Stimulated activated CD4-positive, alpha-beta T cell treated with anti-CD3 and anti-CD28 coated beads, Interleukin-4, amount 100 ng/mL, for 1 hour (primary cell): ENCODE data around the gene FBLN1.

Source experiments
- DNase-seq: peaks from one replicate; pipeline ENCODE4 v3.0.0-alpha.2; 2020

Gene FBLN1

GRCh38 chr22:45574069-45574703 is 71.5 kb downstream of the FBLN1 start:
- no peak for DNase-seq

GRCh38 chr22:45575173-45575572 is 72.5 kb downstream of the FBLN1 start:
- DNase-seq: no peak

GRCh38 chr22:45575607-45576272 is 73.1 kb downstream of the FBLN1 start:
- DNase-seq: no peak

GRCh38 chr22:45576273-45576625 is 73.6 kb downstream of the FBLN1 start:
- DNase-seq: no peak

- no peak for DNase-seq
Measured at GRCh38 chr22:45576730-45577464, 74.2 kb downstream of the FBLN1 start.

- peak; percentile 81 for DNase-seq
Measured at GRCh38 chr22:45577746-45578523, 75.3 kb downstream of the FBLN1 start.

- no peak for DNase-seq
Measured at GRCh38 chr22:45578524-45579147, 76.0 kb downstream of the FBLN1 start.

- DNase-seq: no peak
Measured at GRCh38 chr22:45579306-45579705, 76.6 kb downstream of the FBLN1 start.

GRCh38 chr22:45579806-45580725 is 77.4 kb downstream of the FBLN1 start:
- no peak for DNase-seq

GRCh38 chr22:45580726-45581381 is 78.2 kb downstream of the FBLN1 start:
- no peak for DNase-seq

GRCh38 chr22:45581549-45582080 is 78.9 kb downstream of the FBLN1 start:
- DNase-seq: no peak

- DNase-seq: no peak
Measured at GRCh38 chr22:45582236-45582954, 79.7 kb downstream of the FBLN1 start.

GRCh38 chr22:45582955-45583320 is 80.3 kb downstream of the FBLN1 start:
- no peak for DNase-seq

GRCh38 chr22:45583504-45583903 is 80.8 kb downstream of the FBLN1 start:
- no peak for DNase-seq

GRCh38 chr22:45584121-45584570 is 81.5 kb downstream of the FBLN1 start:
- DNase-seq: no peak

GRCh38 chr22:45584621-45585436 is 82.1 kb downstream of the FBLN1 start:
- no peak for DNase-seq

GRCh38 chr22:45585437-45585755 is 82.7 kb downstream of the FBLN1 start:
- DNase-seq: no peak

GRCh38 chr22:45585946-45586540 is 83.4 kb downstream of the FBLN1 start:
- no peak for DNase-seq
